Activated naive CD8-positive, alpha-beta T cell treated with anti-CD3 and anti-CD28 coated beads for 36 hours (primary cell): ENCODE results near the gene ERC1. TPM values are rescaled to one million over a fixed set of nuclear protein-coding genes. Genes with fewer than 3 reads are reported as not detected.

ENCODE experiments used
- DNase-seq: peaks from one replicate; pipeline ENCODE4 v3.0.0; 2021
- H3K27ac Mint-ChIP-seq: one replicate; pipeline ENCODE4 v1.8.0; 2022; ENCODE audit warnings: mild to moderate bottlenecking, moderate library complexity, mixed read lengths
- H3K27me3 Mint-ChIP-seq: one replicate; pipeline ENCODE4 v1.8.0; 2022; ENCODE audit warnings: mild to moderate bottlenecking, mixed read lengths
- H3K36me3 Mint-ChIP-seq: one replicate; pipeline ENCODE4 v1.8.0; 2021; ENCODE audit warnings: mild to moderate bottlenecking, mixed read lengths
- H3K4me1 Mint-ChIP-seq: one replicate; pipeline ENCODE4 v1.8.0; 2021; ENCODE audit warnings: mixed read lengths
- H3K4me3 Mint-ChIP-seq: one replicate; pipeline ENCODE4 v1.8.0; 2022; ENCODE audit warnings: mild to moderate bottlenecking, moderate library complexity, mixed read lengths
- H3K9me3 Mint-ChIP-seq: one replicate; pipeline ENCODE4 v1.8.0; 2022; ENCODE audit warnings: mixed read lengths
- total RNA-seq, 2 experiments: library from RNA; stranded (reverse); gene quantifications; one replicate each; pipeline ENCODE4 v1.2.3, GENCODE V29; 2021

The ERC1 gene
- total RNA-seq, 2 experiments from 2014 or later, result 24.0 to 25.5 TPM

- H3K27me3 Mint-ChIP-seq, result peaks cover 16% of the 10 kb centered on the region
- no peak for DNase-seq
- H3K4me1 Mint-ChIP-seq, result no peaks in the 10 kb centered on the region
- no peak overlapping the region for H3K27ac Mint-ChIP-seq
- peaks cover 2% of the 10 kb centered on the region for H3K36me3 Mint-ChIP-seq
- H3K4me3 Mint-ChIP-seq, result no peak overlapping the region
- H3K9me3 Mint-ChIP-seq, result peaks cover 10% of the 10 kb centered on the region
Observed at GRCh38 chr12:1517734-1518525, 526.9 kb downstream of the ERC1 start.

GRCh38 chr12:1518591-1519516, 527.8 kb downstream of the ERC1 start:
- Mint-ChIP-seq H3K9me3 (peaks cover 10% of the 10 kb centered on the region), H3K4me1 (no peaks in the 10 kb centered on the region), H3K27me3 (peaks cover 20% of the 10 kb centered on the region), H3K27ac (no peak overlapping the region), H3K36me3 (peaks cover 2% of the 10 kb centered on the region), H3K4me3 (no peak overlapping the region)
- DNase-seq, result no peak

DNA sequence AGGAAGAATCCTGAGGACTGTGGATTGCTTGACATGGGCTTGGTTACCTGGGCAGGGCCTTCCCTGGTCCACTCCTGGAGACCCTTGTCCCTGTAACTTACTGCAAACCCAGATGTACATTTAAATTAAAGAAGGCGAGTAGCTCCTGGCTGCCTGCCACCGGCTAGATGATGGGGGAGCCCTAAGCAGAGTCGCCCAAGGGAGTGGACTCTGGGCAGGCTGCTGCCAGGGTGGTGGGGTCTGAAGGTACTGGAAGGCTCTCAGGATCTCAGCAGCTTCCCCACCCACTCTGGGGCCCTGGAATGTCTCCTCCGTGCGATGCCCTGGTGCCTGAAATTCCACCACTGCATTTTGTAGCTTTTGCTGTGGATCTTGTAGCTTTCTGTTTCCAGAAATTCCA, 528.6 kb downstream of the ERC1 start:
- Mint-ChIP-seq H3K27ac (no peak overlapping the region), H3K36me3 (peaks cover 2% of the 10 kb centered on the region), H3K4me1 (no peaks in the 10 kb centered on the region), H3K4me3 (no peak overlapping the region), H3K27me3 (peaks cover 28% of the 10 kb centered on the region), H3K9me3 (peaks cover 10% of the 10 kb centered on the region)
- DNase-seq, result no peak

- DNase-seq, result no peak
- no peak overlapping the region for H3K27ac Mint-ChIP-seq
- H3K36me3 Mint-ChIP-seq, result no peaks in the 10 kb centered on the region
- no peaks in the 10 kb centered on the region for H3K4me1 Mint-ChIP-seq
- H3K27me3 Mint-ChIP-seq, result peaks cover 54% of the 10 kb centered on the region
- H3K9me3 Mint-ChIP-seq, result no peaks in the 10 kb centered on the region
- no peak overlapping the region for H3K4me3 Mint-ChIP-seq
Observed at GRCh38 chr12:1523046-1523445, 532.0 kb downstream of the ERC1 start.

- peaks cover 60% of the 10 kb centered on the region for H3K27me3 Mint-ChIP-seq
Observed at GRCh38 chr12:1523558-1524050, 532.6 kb downstream of the ERC1 start.

GRCh38 chr12:1525858-1526257, 534.8 kb downstream of the ERC1 start:
- Mint-ChIP-seq H3K27me3 (peaks cover 62% of the 10 kb centered on the region), H3K4me1 (peaks cover 3% of the 10 kb centered on the region), H3K36me3 (no peaks in the 10 kb centered on the region), H3K4me3 (no peak overlapping the region), H3K9me3 (no peaks in the 10 kb centered on the region), H3K27ac (no peak overlapping the region)
- DNase-seq, result no peak

More at GRCh38 chr12:1523558-1524050, 532.6 kb downstream of the ERC1 start:
- DNase-seq, result no peak
- no peak overlapping the region for H3K4me3 Mint-ChIP-seq
- H3K4me1 Mint-ChIP-seq, result no peaks in the 10 kb centered on the region
- H3K9me3 Mint-ChIP-seq, result no peaks in the 10 kb centered on the region
- H3K36me3 Mint-ChIP-seq, result no peaks in the 10 kb centered on the region
- H3K27ac Mint-ChIP-seq, result no peak overlapping the region

DNA sequence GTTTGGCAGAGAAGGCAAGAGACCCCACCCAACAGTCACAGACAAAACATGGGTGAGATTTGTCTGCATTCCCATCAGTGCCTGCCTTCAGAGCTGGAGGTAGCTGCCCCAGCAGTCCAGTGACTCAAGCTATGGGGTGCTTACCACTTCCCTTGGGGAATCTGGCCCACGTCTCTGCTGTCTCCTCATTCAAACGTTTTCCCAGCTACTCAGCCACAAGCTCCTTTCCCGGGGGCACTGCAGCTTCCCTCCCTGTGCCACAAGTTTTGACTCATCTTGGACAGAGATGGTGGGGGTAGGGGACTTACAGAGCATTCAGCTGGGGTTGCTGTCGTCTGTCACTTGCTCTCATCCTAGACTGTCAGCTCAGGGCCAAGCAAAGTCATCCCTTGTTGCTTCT, 536.8 kb downstream of the ERC1 start:
- Mint-ChIP-seq H3K4me1 (peaks cover 12% of the 10 kb centered on the region), H3K27ac (no peak overlapping the region), H3K36me3 (no peaks in the 10 kb centered on the region), H3K27me3 (peaks cover 78% of the 10 kb centered on the region), H3K9me3 (no peaks in the 10 kb centered on the region), H3K4me3 (no peak overlapping the region)
- no peak for DNase-seq

DNA sequence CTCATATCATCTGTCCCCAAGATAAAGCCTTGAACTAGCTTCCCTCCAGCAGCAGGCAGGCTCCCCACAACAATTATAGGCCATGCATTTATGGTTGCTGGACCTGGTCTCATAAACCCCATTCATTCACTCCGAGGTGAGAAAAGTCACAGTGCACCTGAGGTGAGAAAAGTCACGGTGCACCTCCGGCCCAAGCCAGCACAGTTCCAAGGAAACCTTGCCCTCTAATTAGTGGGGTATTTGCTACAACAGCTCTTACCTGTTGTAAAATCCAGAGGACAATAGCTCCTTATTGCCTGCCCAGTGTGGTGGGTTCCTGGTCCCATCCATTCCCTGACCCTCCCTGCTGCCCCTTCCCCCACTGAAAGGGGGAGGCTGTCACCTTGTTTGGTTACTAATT, 537.8 kb downstream of the ERC1 start:
- Mint-ChIP-seq H3K9me3 (no peaks in the 10 kb centered on the region), H3K36me3 (no peaks in the 10 kb centered on the region), H3K4me1 (peaks cover 22% of the 10 kb centered on the region), H3K4me3 (no peak overlapping the region), H3K27me3 (peaks cover 85% of the 10 kb centered on the region), H3K27ac (no peak overlapping the region)
- DNase-seq, result no peak

DNA sequence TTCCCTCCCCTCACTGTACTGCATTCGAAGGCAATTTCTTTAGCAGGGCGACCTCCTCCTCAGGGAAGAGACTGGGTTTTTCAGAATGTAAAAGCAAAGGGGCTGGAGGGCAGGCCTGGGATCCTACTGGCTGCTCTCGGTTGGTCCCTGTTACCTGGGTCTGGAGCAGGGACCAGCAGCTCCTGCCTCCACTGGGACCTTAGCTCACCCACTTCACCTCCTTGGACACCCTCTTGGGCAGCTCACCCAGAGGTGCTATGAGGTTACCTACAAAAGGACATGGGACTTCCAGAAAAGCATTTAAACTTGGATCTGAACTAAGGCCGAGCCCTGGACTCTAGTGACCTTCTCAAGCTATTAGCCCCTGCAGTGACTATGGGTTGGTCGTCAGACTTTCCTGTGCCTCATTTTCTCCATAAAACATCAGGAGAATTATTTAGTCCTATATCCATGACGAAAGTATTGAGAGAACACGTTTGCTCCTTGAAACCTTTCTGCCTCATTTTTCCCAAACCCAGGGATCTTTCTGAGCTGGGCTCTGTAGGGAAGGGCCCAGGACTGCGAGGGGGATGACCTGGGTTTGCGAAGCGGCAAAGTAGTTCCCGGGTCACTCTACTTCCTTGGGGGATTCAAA, 538.3 kb downstream of the ERC1 start:
- no peak for DNase-seq
- H3K9me3 Mint-ChIP-seq, result no peaks in the 10 kb centered on the region
- H3K4me1 Mint-ChIP-seq, result peaks cover 25% of the 10 kb centered on the region
- no peaks in the 10 kb centered on the region for H3K36me3 Mint-ChIP-seq
- no peak overlapping the region for H3K27ac Mint-ChIP-seq
- peaks cover 84% of the 10 kb centered on the region for H3K27me3 Mint-ChIP-seq
- peak overlapping the region; percentile 77 for H3K4me3 Mint-ChIP-seq

DNA sequence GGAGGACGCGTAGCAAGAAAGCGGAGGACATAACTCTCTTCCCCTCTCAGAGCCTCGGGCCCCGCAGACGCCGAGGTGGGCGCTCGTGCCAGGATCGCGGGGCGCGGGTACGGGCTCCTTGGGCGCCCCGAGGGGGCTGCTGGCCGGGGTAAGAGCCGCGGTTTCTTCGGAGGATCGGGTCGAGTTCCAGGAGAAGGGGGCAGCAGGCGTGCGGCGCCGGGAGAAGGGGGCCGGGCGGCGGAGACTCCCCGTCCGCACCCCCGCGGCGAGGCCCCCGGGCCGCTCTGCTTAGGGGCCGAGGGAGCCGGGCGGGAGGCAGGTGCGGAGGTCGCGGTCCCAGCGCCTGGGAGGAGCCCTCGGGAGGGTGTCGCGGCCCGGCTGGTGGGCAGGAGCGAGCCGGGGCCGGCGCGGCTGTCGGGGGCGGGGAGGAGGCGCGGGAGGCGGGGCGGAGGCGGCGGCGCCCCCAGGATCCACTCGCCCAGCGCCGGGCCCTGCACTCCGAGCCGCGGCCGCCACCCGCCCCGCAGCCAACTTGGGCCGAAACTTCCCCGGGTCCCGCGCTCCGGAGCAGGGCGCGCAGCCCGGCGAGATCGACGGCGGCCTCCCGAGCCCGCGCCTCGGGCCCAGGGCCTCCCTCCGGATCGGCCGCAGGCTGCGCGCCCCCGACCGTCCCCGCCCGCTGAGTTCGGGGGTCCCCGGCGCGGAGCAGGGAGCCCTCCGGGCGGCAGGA, 539.0 kb downstream of the ERC1 start:
- H3K9me3 Mint-ChIP-seq, result no peaks in the 10 kb centered on the region
- H3K27me3 Mint-ChIP-seq, result peaks cover 86% of the 10 kb centered on the region
- peaks cover 29% of the 10 kb centered on the region for H3K4me1 Mint-ChIP-seq
- H3K4me3 Mint-ChIP-seq, result peak overlapping the region; percentile 77
- H3K36me3 Mint-ChIP-seq, result no peaks in the 10 kb centered on the region
- DNase-seq, result peak; percentile 21
- H3K27ac Mint-ChIP-seq, result no peak overlapping the region

DNA sequence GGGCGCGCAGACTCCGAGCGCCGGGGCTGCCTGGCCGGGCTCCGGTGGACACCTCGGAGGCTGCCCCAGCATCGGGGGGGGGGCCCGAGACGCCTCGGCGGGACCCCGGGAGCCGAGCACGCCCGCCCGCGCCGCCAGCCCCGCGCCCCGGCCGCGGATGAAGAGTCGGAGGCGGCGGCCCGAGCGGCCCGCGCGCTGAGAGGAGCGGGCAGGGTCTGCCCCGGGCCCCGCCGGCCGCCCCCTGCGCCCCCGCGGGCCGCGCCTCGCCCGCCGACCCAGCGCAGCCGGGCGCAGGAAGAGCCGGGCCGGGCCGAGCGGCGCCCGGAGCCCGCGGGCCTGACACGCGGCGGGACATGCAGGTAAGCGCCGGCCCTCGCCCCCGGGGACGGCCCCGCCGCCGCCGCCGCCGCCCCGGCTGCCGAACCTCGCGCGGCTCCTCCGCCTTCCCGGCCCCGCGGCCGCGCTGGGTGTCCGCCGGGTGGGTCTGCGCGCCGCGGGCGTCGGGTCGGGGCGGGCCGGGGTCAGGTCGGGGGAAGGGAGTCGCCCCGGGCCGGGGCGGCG, 539.6 kb downstream of the ERC1 start:
- peaks cover 29% of the 10 kb centered on the region for H3K4me1 Mint-ChIP-seq
- no peaks in the 10 kb centered on the region for H3K9me3 Mint-ChIP-seq
- DNase-seq, result no peak
- no peaks in the 10 kb centered on the region for H3K36me3 Mint-ChIP-seq
- peaks cover 86% of the 10 kb centered on the region for H3K27me3 Mint-ChIP-seq
- H3K27ac Mint-ChIP-seq, result no peak overlapping the region
- no peak overlapping the region for H3K4me3 Mint-ChIP-seq

DNA sequence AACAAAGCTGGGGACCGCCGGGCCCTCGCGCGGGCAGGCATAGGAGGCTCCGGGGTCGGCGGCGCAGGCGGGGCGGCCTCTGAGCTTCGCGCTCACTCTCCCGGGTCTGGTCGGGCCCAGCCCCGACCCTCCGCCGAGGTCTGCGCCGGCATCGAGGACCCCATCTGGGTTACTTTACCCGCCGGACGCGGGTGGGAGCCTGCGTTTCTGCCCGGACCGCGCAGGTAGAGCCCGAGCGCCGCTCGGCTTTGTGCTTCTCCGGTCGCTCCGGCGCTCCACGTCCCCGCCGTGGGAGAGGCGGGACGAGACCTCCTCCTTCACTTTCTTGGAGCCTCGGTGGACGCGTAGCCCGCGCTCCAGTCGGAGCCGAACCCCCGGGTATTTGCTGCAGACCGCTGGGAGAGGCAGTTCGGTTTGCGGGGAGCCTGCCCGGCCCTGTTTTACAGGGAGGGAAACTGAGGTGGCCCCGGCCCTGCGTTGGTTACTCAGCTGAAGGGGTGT, 540.2 kb downstream of the ERC1 start:
- Mint-ChIP-seq H3K27ac (no peak overlapping the region), H3K36me3 (no peaks in the 10 kb centered on the region), H3K4me1 (peaks cover 29% of the 10 kb centered on the region), H3K9me3 (no peaks in the 10 kb centered on the region), H3K27me3 (peaks cover 86% of the 10 kb centered on the region), H3K4me3 (peak overlapping the region; percentile 62)
- DNase-seq, result no peak

GRCh38 chr12:1531654-1532374, 540.8 kb downstream of the ERC1 start:
- H3K36me3 Mint-ChIP-seq, result no peaks in the 10 kb centered on the region
- no peak overlapping the region for H3K27ac Mint-ChIP-seq
- no peak for DNase-seq
- H3K4me1 Mint-ChIP-seq, result peaks cover 29% of the 10 kb centered on the region
- no peaks in the 10 kb centered on the region for H3K9me3 Mint-ChIP-seq
- peak overlapping the region; percentile 62 for H3K4me3 Mint-ChIP-seq
- H3K27me3 Mint-ChIP-seq, result peaks cover 87% of the 10 kb centered on the region
